ENCODE measurements around the gene IL36G.

The IL36G gene

DNA sequence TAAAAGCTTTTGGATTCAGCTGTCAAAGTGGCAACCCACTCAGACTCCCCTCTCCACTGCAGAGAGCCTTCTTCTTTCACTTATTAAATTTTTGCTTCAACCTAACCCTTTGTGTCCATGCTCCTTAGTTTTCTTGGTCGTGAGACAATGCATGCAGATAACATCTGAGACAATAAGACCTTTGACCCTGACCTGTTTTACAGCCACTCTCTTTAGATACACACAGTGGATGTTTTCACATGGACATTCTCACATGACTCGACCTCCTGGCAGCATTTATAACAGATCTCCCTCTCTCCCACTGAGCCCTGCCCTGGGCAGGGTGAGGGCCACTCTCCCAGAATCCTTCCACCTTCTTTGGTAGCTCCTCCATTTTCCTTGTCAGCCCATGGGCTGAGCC, 30.4 kb upstream of the IL36G start:
- no peak overlapping the region for H3K27ac ChIP-seq (ENCODE audit: low read depth, low read length)
- no peak overlapping the region for H3K4me3 ChIP-seq (ENCODE audit: low read length)
- H3K4me1 ChIP-seq (ENCODE audit: insufficient read depth, low read length): no peaks in the 10 kb centered on the region
- peaks cover 24% of the 10 kb centered on the region for H3K9me3 ChIP-seq (ENCODE audit: insufficient read depth, low read depth, low read length)
- no peaks in the 10 kb centered on the region for H3K27me3 ChIP-seq (ENCODE audit: insufficient read depth, low read length)
- WGBS: 54% methylated on average over 2 of the region's 2 CpGs
- no peaks in the 10 kb centered on the region for H3K36me3 ChIP-seq (ENCODE audit: insufficient read depth, low read length)
- no peak overlapping the region for H3K9ac ChIP-seq (ENCODE audit: low read depth, low read length)

DNA sequence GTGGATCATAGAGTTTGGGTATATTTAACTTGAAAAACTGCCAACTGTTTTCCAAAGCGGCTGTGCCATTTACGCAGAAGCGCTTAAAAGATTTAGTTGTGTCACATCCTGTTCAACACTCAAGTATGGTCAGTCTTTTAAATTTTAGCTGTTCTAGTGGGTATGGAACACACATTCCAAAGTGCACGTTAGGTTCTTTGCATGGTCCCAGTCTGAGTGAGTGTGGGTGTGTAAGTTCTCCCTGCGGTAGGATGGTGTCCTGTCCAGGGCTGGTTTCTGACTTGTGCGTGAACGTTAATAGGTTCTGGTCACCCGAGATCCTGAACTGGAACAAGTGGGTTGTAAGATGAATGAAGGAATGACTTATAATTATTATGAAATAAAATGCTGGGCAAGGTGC, 28.4 kb upstream of the IL36G start:
- peaks cover 24% of the 10 kb centered on the region for H3K9me3 ChIP-seq (ENCODE audit: insufficient read depth, low read depth, low read length)
- H3K27me3 ChIP-seq (ENCODE audit: insufficient read depth, low read length): no peaks in the 10 kb centered on the region
- H3K27ac ChIP-seq (ENCODE audit: low read depth, low read length): no peak overlapping the region
- no peaks in the 10 kb centered on the region for H3K36me3 ChIP-seq (ENCODE audit: insufficient read depth, low read length)
- 91% methylated on average over 8 of the region's 8 CpGs for WGBS
- H3K4me1 ChIP-seq (ENCODE audit: insufficient read depth, low read length): no peaks in the 10 kb centered on the region
- no peak overlapping the region for H3K4me3 ChIP-seq (ENCODE audit: low read length)
- H3K9ac ChIP-seq (ENCODE audit: low read depth, low read length): no peak overlapping the region

GRCh38 chr2:112954364-112954763, 23.4 kb upstream of the IL36G start:
- no peaks in the 10 kb centered on the region for H3K27me3 ChIP-seq (ENCODE audit: insufficient read depth, low read length)
- no peak overlapping the region for H3K27ac ChIP-seq (ENCODE audit: low read depth, low read length)
- H3K4me1 ChIP-seq (ENCODE audit: insufficient read depth, low read length): no peaks in the 10 kb centered on the region
- no peak overlapping the region for H3K4me3 ChIP-seq (ENCODE audit: low read length)
- 94% methylated on average over 7 of the region's 7 CpGs for WGBS
- no peaks in the 10 kb centered on the region for H3K9me3 ChIP-seq (ENCODE audit: insufficient read depth, low read depth, low read length)
- H3K9ac ChIP-seq (ENCODE audit: low read depth, low read length): no peak overlapping the region
- H3K36me3 ChIP-seq (ENCODE audit: insufficient read depth, low read length): no peaks in the 10 kb centered on the region

DNA sequence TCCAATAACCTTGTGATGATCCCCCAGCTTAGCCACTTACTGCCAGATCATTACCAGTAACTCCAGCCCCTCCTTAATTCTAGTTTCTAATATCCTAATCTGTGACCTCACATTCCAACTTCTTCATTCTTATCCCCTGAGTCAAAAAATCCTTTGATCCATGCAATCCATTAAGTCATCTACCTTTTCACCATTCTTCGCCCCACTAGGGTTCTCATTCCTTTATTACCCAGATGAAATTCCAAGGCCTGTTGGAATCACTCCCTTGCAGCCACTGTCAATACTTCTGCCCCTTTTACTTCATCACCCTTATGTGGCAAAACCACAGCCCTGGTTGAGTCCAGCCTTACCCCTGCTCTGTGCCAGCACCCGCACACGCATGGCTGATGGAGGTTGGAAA, 20.3 kb upstream of the IL36G start:
- no peaks in the 10 kb centered on the region for H3K4me1 ChIP-seq (ENCODE audit: insufficient read depth, low read length)
- no peaks in the 10 kb centered on the region for H3K36me3 ChIP-seq (ENCODE audit: insufficient read depth, low read length)
- no peak overlapping the region for H3K27ac ChIP-seq (ENCODE audit: low read depth, low read length)
- H3K9ac ChIP-seq (ENCODE audit: low read depth, low read length): no peak overlapping the region
- no peak overlapping the region for H3K4me3 ChIP-seq (ENCODE audit: low read length)
- WGBS: 92% methylated on average over 3 of the region's 3 CpGs
- no peaks in the 10 kb centered on the region for H3K9me3 ChIP-seq (ENCODE audit: insufficient read depth, low read depth, low read length)
- H3K27me3 ChIP-seq (ENCODE audit: insufficient read depth, low read length): no peaks in the 10 kb centered on the region

GRCh38 chr2:112958428-112959108, 19.2 kb upstream of the IL36G start:
- Histone ChIP-seq H3K4me1 (ENCODE audit: insufficient read depth, low read length) (no peaks in the 10 kb centered on the region), H3K9ac (ENCODE audit: low read depth, low read length) (no peak overlapping the region), H3K27ac (ENCODE audit: low read depth, low read length) (no peak overlapping the region), H3K4me3 (ENCODE audit: low read length) (no peak overlapping the region), H3K27me3 (ENCODE audit: insufficient read depth, low read length) (no peaks in the 10 kb centered on the region), H3K9me3 (ENCODE audit: insufficient read depth, low read depth, low read length) (no peaks in the 10 kb centered on the region), H3K36me3 (ENCODE audit: insufficient read depth, low read length) (no peaks in the 10 kb centered on the region)
- 64% methylated on average over 9 of the region's 9 CpGs for WGBS

DNA sequence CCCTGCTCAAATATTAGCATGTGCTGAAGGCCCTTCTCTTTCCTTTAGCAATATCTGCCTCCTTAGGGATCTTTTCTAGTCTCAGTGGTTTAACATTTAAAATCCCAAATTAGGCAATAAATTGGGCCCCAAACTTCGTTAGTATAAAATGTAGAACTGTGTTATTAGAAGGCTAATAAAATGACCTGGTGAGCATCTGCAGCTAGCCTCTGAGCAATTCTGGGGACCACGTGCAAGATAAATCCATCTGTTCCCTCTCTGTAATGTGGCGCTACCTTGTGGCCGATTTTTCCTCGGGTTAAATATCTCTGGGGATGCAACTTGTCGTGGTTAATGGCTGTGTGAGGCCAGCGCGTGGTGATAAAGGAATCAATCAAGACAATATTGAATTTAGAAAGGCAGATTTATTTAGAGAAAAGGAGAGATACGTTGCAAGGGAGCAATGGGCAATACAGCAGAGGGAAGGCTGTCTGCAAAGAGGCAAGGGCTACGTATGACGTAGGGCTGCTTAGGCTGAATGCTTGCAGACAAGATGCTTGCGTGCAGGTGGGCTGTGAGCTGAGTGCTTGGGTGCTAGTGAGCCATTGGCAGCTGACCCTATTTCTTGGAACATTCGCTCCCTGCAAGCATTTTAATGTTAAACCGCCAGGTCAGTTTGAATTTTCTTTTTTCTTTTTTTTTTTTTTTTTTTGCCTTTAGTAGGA, 18.5 kb upstream of the IL36G start:
- H3K9me3 ChIP-seq (ENCODE audit: insufficient read depth, low read depth, low read length): no peaks in the 10 kb centered on the region
- H3K27ac ChIP-seq (ENCODE audit: low read depth, low read length): no peak overlapping the region
- 81% methylated on average over 14 of the region's 14 CpGs for WGBS
- H3K27me3 ChIP-seq (ENCODE audit: insufficient read depth, low read length): no peaks in the 10 kb centered on the region
- H3K9ac ChIP-seq (ENCODE audit: low read depth, low read length): no peak overlapping the region
- H3K36me3 ChIP-seq (ENCODE audit: insufficient read depth, low read length): no peaks in the 10 kb centered on the region
- no peaks in the 10 kb centered on the region for H3K4me1 ChIP-seq (ENCODE audit: insufficient read depth, low read length)
- H3K4me3 ChIP-seq (ENCODE audit: low read length): no peak overlapping the region

DNA sequence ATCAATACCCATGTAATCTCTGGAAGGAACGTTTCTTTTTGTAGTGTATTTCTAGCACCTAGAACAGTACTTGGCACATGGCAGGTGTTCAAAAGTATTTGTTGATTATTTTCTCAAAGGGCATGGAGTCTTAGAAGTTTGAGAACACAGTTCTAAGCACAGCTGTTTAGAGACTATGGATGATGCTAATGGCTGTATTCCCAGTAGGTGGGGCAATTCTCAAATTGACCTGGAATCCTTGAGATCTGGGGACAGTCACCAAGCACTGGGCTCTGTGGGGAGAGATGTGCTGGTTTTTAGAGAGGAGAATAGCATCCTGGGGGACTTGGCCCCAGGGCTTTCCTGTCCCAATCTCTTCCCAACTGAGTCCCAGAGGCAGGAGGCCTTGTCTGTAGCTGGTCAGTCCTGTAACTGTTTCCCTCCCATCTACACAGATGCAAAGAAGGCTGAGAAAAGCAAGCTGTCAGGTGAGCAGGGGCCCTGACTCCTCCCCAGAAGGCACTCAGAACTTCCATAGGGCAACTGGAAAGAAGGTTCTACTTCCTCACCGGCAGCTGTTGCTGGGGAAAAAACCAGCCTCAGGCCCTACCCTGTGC, 17.5 kb upstream of the IL36G start:
- H3K9ac ChIP-seq (ENCODE audit: low read depth, low read length): no peak overlapping the region
- H3K27me3 ChIP-seq (ENCODE audit: insufficient read depth, low read length): no peaks in the 10 kb centered on the region
- no peaks in the 10 kb centered on the region for H3K4me1 ChIP-seq (ENCODE audit: insufficient read depth, low read length)
- H3K27ac ChIP-seq (ENCODE audit: low read depth, low read length): no peak overlapping the region
- no peaks in the 10 kb centered on the region for H3K36me3 ChIP-seq (ENCODE audit: insufficient read depth, low read length)
- H3K4me3 ChIP-seq (ENCODE audit: low read length): no peak overlapping the region
- 48% methylated on average over 2 of the region's 2 CpGs for WGBS
- no peaks in the 10 kb centered on the region for H3K9me3 ChIP-seq (ENCODE audit: insufficient read depth, low read depth, low read length)

DNA sequence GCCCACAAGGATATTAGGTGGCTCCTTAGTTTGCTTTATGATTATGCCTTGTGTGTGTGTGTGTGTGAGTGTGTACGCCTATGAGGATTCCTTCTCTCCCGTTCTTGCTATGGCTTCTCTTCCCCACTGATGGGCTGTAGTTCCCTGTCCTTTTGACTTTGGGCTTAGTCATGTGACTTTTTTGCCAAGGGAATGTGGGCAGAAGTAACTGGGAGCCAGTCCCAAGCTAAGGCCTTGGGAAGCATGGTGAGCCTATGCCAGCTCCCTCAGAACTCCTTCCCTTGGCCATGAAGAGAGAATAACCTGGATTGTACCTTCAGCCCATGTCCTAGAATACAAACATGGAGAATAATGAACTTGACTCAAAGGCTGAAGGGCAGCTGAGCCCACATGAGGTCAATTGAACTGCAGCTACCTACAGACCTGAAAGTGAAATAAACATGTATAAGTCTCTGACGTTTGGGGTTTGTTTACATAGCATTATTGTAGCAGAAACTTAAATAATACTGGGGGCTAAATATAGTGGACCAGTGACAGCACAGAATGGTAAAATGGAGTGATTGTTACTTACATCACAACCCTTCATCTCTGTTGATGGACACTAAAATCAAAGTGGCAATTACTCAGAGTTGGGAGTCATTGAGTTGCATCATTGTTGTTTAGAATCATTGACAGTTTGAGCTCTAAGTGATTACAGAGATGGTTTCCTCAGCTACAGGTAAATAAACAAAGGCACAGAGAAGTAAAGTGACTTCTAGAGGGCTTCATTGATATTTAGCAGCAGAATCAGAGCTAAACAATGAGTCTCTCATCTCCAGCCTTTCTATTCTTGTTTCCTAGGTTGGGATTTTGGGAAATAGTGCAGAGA, 15.3 kb upstream of the IL36G start:
- Histone ChIP-seq H3K4me1 (ENCODE audit: insufficient read depth, low read length) (no peaks in the 10 kb centered on the region), H3K9me3 (ENCODE audit: insufficient read depth, low read depth, low read length) (no peaks in the 10 kb centered on the region), H3K27ac (ENCODE audit: low read depth, low read length) (no peak overlapping the region), H3K27me3 (ENCODE audit: insufficient read depth, low read length) (peaks cover 6% of the 10 kb centered on the region; the same call in 1 of the 2 replicates), H3K36me3 (ENCODE audit: insufficient read depth, low read length) (no peaks in the 10 kb centered on the region), H3K4me3 (ENCODE audit: low read length) (no peak overlapping the region), H3K9ac (ENCODE audit: low read depth, low read length) (no peak overlapping the region)
- WGBS: 94% methylated on average over 3 of the region's 3 CpGs

DNA sequence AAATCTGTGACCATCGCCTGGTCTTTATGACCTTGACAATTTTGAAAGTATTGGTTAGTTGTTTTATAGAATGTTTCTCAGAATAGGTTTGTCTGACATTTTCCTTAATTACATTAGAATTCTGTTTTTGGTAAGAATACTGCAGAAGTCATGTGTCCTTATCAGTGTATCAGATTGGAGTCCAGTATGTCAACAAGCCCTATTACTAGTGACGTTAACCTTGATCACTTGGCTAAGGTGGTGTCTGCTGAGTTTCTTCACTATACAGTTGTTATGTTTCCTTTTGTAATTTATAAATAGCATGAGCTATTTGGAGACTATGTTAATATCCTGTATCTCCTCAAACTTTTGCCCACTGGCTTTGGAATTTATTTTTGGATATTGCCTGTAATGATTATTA, 10.8 kb upstream of the IL36G start:
- H3K27me3 ChIP-seq (ENCODE audit: insufficient read depth, low read length): peaks cover 13% of the 10 kb centered on the region; the same call in 1 of the 2 replicates
- WGBS: 97% methylated on average over 2 of the region's 2 CpGs
- H3K4me3 ChIP-seq (ENCODE audit: low read length): no peak overlapping the region
- H3K27ac ChIP-seq (ENCODE audit: low read depth, low read length): no peak overlapping the region
- no peak overlapping the region for H3K9ac ChIP-seq (ENCODE audit: low read depth, low read length)
- no peaks in the 10 kb centered on the region for H3K36me3 ChIP-seq (ENCODE audit: insufficient read depth, low read length)
- no peaks in the 10 kb centered on the region for H3K4me1 ChIP-seq (ENCODE audit: insufficient read depth, low read length)
- no peaks in the 10 kb centered on the region for H3K9me3 ChIP-seq (ENCODE audit: insufficient read depth, low read depth, low read length)

- Histone ChIP-seq H3K27ac (ENCODE audit: low read depth, low read length) (no peak overlapping the region), H3K4me1 (ENCODE audit: insufficient read depth, low read length) (no peaks in the 10 kb centered on the region), H3K4me3 (ENCODE audit: low read length) (no peak overlapping the region), H3K27me3 (ENCODE audit: insufficient read depth, low read length) (0 out of 2 replicates have a peak, but pooled peaks cover 7% of the 10 kb centered on the region), H3K36me3 (ENCODE audit: insufficient read depth, low read length) (no peaks in the 10 kb centered on the region), H3K9ac (ENCODE audit: low read depth, low read length) (no peak overlapping the region), H3K9me3 (ENCODE audit: insufficient read depth, low read depth, low read length) (no peaks in the 10 kb centered on the region)
- WGBS: 90% methylated on average over 4 of the region's 5 CpGs
Measured at GRCh38 chr2:112972423-112973086, 5.3 kb upstream of the IL36G start.

All from HUES64 (cell line).